Lower leg skin (tissue), 3 donors: Measurements from ENCODE around the gene KCTD8.

Source experiments
- CTCF ChIP-seq, 3 donors: fragments of 450-650 bp; IDR thresholded peaks; one replicate each; pipeline ENCODE4 v1.5.1; 2016; ENCODE audit warnings: antibody characterized with exemption in 3 of 3, mild to moderate bottlenecking in 3 of 3, moderate library complexity in 2 of 3
- POLR2A ChIP-seq, 2 donors: fragments of 450-650 bp; IDR thresholded peaks; one replicate each; pipeline ENCODE4 v1.6.1; 2016 to 2017; ENCODE audit warnings: antibody characterized with exemption in 2 of 2, mild to moderate bottlenecking in 1 of 2, moderate library complexity in 1 of 2

- TF ChIP-seq CTCF (IDR thresholded peaks at IDR 0.05) (no peak), POLR2A (IDR thresholded peaks at IDR 0.05) (no peak)
Measured at GRCh38 chr4:44165938-44166337, 282.7 kb downstream of the KCTD8 start.
